ENCODE data around the gene DDX39A.

DNA sequence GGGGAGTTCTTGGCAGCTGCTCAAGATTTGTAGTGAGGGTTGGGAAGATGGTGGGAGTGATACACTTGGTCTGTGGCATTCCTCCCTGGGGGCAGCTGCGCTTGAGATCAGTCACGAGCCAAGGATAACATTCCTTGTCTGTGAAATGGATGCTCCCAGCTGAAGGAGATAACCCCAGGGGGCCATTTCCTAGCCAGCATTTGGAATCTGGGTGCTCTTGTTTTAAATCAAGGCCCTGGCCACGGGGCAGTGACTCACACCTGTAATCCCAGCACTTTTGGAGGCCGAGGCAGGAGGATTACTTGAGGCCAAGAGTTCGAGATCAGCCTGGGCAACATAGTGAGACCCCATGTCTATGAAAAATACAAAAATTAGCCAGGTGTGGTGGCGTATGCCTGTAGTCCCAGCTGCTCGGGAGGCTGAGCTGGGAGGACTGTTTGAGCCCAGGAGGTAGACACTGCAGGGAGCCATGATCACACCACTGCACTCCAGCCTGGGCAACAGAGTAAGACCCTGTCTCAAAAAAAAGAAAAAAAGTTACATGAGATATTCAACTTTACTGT lies 18.5 kb upstream of the DDX39A start:
- TF ChIP-seq POLR2AphosphoS5 (IDR thresholded peaks at IDR 0.05) (no peak), EP300 (IDR thresholded peaks at IDR 0.05) (no peak)
- TF ChIP-seq, protein P1, sequence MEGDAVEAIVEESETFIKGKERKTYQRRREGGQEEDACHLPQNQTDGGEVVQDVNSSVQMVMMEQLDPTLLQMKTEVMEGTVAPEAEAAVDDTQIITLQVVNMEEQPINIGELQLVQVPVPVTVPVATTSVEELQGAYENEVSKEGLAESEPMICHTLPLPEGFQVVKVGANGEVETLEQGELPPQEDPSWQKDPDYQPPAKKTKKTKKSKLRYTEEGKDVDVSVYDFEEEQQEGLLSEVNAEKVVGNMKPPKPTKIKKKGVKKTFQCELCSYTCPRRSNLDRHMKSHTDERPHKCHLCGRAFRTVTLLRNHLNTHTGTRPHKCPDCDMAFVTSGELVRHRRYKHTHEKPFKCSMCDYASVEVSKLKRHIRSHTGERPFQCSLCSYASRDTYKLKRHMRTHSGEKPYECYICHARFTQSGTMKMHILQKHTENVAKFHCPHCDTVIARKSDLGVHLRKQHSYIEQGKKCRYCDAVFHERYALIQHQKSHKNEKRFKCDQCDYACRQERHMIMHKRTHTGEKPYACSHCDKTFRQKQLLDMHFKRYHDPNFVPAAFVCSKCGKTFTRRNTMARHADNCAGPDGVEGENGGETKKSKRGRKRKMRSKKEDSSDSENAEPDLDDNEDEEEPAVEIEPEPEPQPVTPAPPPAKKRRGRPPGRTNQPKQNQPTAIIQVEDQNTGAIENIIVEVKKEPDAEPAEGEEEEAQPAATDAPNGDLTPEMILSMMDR (IDR thresholded peaks at IDR 0.05): no peak

Data from gastroesophageal sphincter (tissue), 3 donors.